GM12872 (cell line): ENCODE measurements around the gene KRT76.

Experiments used
- TF ChIP-seq, protein P1 (sequence below): IDR thresholded peaks from 3 replicates; pipeline ENCODE4 v1.5.1; 2011; ENCODE audit warnings: low read depth, mild to moderate bottlenecking, low read length, moderate library complexity; ENCODE audit not compliant: insufficient read depth

The KRT76 gene

GRCh38 chr12:52806169-52806811 is 29.1 kb upstream of the KRT76 start:
- TF ChIP-seq, protein P1, sequence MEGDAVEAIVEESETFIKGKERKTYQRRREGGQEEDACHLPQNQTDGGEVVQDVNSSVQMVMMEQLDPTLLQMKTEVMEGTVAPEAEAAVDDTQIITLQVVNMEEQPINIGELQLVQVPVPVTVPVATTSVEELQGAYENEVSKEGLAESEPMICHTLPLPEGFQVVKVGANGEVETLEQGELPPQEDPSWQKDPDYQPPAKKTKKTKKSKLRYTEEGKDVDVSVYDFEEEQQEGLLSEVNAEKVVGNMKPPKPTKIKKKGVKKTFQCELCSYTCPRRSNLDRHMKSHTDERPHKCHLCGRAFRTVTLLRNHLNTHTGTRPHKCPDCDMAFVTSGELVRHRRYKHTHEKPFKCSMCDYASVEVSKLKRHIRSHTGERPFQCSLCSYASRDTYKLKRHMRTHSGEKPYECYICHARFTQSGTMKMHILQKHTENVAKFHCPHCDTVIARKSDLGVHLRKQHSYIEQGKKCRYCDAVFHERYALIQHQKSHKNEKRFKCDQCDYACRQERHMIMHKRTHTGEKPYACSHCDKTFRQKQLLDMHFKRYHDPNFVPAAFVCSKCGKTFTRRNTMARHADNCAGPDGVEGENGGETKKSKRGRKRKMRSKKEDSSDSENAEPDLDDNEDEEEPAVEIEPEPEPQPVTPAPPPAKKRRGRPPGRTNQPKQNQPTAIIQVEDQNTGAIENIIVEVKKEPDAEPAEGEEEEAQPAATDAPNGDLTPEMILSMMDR: no peak

- TF ChIP-seq, protein P1: no peak
Measured at GRCh38 chr12:52805739-52806138, 28.6 kb upstream of the KRT76 start.

GRCh38 chr12:52805000-52805399 is 27.9 kb upstream of the KRT76 start:
- TF ChIP-seq, protein P1: no peak

DNA sequence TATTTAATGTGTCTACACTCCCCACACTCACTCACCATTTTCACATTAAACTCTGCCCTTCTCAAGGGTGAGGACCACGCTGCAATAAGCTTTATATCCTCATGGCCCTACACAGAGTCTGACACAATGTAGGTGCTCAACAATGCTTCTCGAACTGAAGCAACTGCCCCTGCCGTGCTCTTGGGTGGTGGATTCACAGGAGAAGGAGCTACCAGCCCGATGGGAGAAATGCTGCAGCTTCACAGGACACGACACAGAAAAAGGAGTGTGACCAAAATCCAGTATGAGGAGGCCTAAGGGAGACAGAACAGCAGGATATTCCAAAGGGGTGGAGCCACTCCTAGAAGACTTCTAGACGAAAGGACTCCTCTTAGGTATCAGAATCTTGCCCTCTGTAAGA is 25.3 kb upstream of the KRT76 start:
- TF ChIP-seq, protein P1: no peak

DNA sequence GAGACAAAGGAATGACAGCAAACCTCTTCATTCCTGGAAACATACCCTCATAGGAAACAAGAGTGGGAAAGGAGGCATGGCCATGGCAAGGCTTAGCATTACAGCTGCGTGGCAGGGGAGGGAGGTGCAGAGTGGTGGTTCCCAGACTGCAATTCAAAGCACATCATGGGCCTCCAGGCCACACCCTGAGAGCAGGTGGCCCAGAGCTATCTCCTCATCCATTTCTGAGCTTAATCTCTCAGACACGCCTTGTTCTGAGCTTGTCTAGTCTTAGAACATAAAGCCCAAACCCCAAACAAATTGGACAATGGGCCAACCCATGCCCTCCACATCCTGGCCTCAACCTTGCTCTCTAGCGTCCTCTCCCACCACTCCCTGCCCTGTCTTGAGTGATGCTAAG is 24.6 kb upstream of the KRT76 start:
- TF ChIP-seq, protein P1: no peak

DNA sequence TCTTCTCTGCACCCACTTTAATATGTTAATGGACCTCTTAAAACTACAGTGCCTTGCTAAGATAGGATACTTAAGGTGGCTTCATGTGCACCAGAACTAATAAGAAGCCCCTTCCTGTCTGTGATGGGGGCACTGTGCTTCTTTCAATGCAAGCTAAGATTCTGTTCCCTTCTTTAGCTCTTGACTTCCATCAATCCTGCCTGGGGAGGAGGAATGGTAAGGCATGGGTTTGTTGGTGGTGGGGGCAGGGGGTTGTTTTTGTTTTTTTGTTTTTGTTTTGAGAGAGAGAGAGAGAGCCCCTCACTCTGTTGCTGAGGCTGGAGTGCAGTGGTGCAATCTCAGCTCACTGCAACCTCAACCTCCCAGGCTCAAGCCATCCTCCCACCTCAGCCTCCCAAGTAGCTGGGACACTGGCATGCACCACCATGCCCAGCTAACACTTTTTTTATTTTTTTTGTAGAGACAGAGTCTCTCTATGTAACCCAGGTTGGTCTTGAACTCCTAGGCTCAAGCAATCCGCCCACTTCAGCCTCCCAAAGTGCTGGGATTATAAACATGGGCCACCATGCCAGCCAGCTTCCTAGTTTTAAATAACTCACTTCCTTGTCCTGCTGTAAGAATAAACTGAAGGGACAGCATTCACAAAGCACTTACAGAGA is 23.2 kb upstream of the KRT76 start:
- TF ChIP-seq, protein P1: no peak

DNA sequence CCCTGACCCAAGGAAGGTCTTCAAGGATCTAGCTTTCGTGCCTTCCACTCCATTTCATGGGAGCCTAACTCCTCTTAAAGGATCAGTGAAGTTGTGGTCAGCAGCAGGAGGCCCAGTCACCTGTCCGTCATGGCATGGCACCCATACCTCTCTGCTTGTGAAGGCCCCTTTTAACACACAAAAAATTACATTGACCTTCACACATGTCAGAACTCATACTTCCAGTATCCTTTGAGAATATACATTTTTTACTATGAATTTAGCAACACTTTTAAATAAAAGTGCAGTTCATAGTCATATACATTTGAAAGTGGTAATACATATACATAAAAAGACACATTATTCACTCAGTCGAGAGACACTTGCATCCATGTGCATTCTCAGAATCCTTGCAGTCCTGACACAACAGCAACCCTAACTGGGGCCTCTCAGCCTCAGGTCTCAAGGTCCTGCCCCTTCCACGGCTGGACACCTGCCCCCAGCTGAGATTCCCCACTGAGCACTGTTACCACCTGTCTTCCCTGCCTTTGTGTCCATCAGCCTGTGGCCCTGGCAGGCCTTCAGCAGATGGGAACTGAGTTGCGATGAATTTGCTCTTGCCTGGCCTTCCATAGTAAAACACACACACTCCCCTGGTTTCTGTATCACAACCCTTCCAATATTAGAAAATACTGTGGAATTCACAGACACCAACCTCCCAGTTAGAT is 22.5 kb upstream of the KRT76 start:
- TF ChIP-seq, protein P1: no peak
